Trophoblast cell (in vitro differentiated cells and primary cell): ENCODE measurements around the gene TTI1.

Experiments
- DNase-seq, 2 donors: peaks; one replicate each; pipeline ENCODE4 v3.0.0-alpha.2; 2016
- H2AFZ ChIP-seq: 2 replicates; pipeline ENCODE4 v1.6.1; 2013; ENCODE audit warnings: low read length, moderate library complexity, mild to moderate bottlenecking; ENCODE audit not compliant: insufficient read depth, poor library complexity
- H2AK5ac ChIP-seq: 2 replicates; pipeline ENCODE4 v1.6.1; 2013; ENCODE audit warnings: mild to moderate bottlenecking, low read length
- H2BK120ac ChIP-seq: 2 replicates; pipeline ENCODE4 v1.6.1; 2013; ENCODE audit warnings: low read length, mild to moderate bottlenecking, moderate library complexity; ENCODE audit not compliant: insufficient read depth, poor library complexity
- H2BK12ac ChIP-seq: 2 replicates; pipeline ENCODE4 v1.6.1; 2013; ENCODE audit warnings: mild to moderate bottlenecking, low read length, moderate library complexity
- H2BK5ac ChIP-seq: 2 replicates; pipeline ENCODE4 v1.6.1; 2013; ENCODE audit warnings: low read length, low read depth, moderate library complexity, mild to moderate bottlenecking; ENCODE audit not compliant: poor library complexity
- H3K14ac ChIP-seq: 2 replicates; pipeline ENCODE4 v1.6.1; 2013; ENCODE audit warnings: mild to moderate bottlenecking, low read length
- H3K18ac ChIP-seq: 2 replicates; pipeline ENCODE4 v1.6.1; 2013; ENCODE audit warnings: mild to moderate bottlenecking, low read length
- H3K23ac ChIP-seq: 2 replicates; pipeline ENCODE4 v1.6.1; 2013; ENCODE audit warnings: low read length
- H3K27ac ChIP-seq: 2 replicates; pipeline ENCODE4 v1.5.1; 2013; ENCODE audit warnings: low read depth, mild to moderate bottlenecking, inconsistent platforms, low read length, moderate library complexity
- H3K27me3 ChIP-seq: 2 replicates; pipeline ENCODE4 v1.6.1; 2013; ENCODE audit warnings: inconsistent platforms, mild to moderate bottlenecking, low read length, moderate library complexity; ENCODE audit not compliant: insufficient read depth
- H3K36me3 ChIP-seq, 2 experiments: 1 replicate in 1 of 2; 2 replicates in 1 of 2; pipeline ENCODE4 v1.6.1; 2013; ENCODE audit warnings: low read length in 2 of 2, mild to moderate bottlenecking in 2 of 2, moderate library complexity in 1 of 2; ENCODE audit not compliant: insufficient read depth in 2 of 2, control insufficient read depth in 1 of 2
- H3K4ac ChIP-seq: 2 replicates; pipeline ENCODE4 v1.6.1; 2013; ENCODE audit warnings: low read depth, mild to moderate bottlenecking, low read length, moderate library complexity
- H3K4me1 ChIP-seq, 2 experiments: 1 replicate in 1 of 2; 2 replicates in 1 of 2; pipeline ENCODE4 v1.6.1; 2013; ENCODE audit warnings: low read length in 2 of 2, mild to moderate bottlenecking in 2 of 2, moderate library complexity in 1 of 2; ENCODE audit not compliant: insufficient read depth in 2 of 2, control insufficient read depth in 1 of 2
- H3K4me2 ChIP-seq: 2 replicates; pipeline ENCODE4 v1.6.1; 2013; ENCODE audit warnings: inconsistent platforms, mild to moderate bottlenecking, low read length, moderate library complexity
- H3K4me3 ChIP-seq: 2 replicates; pipeline ENCODE4 v1.5.1; 2013; ENCODE audit warnings: mild to moderate bottlenecking, low read depth, low read length, inconsistent platforms
- H3K79me1 ChIP-seq: one replicate; pipeline ENCODE4 v1.6.1; 2013; ENCODE audit warnings: low read length
- H3K79me2 ChIP-seq: 2 replicates; pipeline ENCODE4 v1.6.1; 2013; ENCODE audit warnings: low read length, mild to moderate bottlenecking; ENCODE audit not compliant: control insufficient read depth, insufficient read depth, poor library complexity
- H3K9ac ChIP-seq: 2 replicates; pipeline ENCODE4 v1.6.1; 2013; ENCODE audit warnings: mild to moderate bottlenecking, low read length
- H3K9me3 ChIP-seq: 2 replicates; pipeline ENCODE4 v1.6.1; 2013; ENCODE audit warnings: low read depth, mild to moderate bottlenecking, control low read depth, inconsistent platforms, low read length; ENCODE audit not compliant: insufficient read depth
- H4K12ac ChIP-seq: 2 replicates; pipeline ENCODE4 v1.6.1; 2013; ENCODE audit warnings: low read depth, mild to moderate bottlenecking, low read length, moderate library complexity
- H4K8ac ChIP-seq: 2 replicates; pipeline ENCODE4 v1.6.1; 2013; ENCODE audit warnings: low read depth, mild to moderate bottlenecking, low read length, moderate library complexity
- H4K91ac ChIP-seq: one replicate; pipeline ENCODE4 v1.6.1; 2013; ENCODE audit warnings: low read depth, mild to moderate bottlenecking, low read length, moderate library complexity
- WGBS: extraction: QIAGEN DNeasy Blood & Tissue Kit; methylation state at CpG from one replicate; pipeline ENCODE4 v1.1.7; 2013; ENCODE audit warnings: missing lambda C conversion rate; ENCODE audit not compliant: insufficient read length, insufficient coverage; ENCODE audit errors: extremely low coverage; 5-methylcytosine and 5-hydroxymethylcytosine counted together

The TTI1 gene

DNA sequence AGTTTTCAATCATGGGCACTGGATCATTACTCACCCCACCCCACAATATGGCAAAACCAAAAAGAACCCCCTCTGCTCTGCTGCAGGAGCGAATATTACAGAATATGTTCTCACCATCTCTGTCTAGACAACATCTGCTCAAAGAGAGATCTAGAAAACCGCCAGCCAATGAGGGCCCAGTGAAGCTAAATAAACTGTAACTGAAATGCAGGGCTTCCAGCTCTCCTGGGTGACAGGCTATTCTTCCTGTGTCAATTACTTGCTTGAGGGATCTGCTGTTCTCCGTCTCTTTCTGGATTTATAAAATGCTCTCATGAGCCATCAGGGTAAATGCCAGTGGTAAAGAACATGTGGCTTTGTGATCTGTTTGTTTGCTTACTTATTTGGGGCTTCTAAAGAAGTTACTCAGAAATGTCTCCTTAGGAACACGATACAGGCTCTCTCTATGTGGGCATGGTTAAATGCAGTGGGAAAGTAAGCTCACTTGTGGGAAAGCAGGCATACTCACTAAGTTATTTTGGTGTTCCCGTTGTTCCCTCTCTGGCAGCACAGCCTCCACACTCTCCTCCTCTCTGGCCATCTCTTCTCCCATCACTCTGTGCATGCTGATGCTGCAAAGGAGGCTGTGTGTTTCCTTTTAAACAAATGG, 44.8 kb downstream of the TTI1 start:
- H2AK5ac ChIP-seq = no peak overlapping the region
- peaks cover 6 to 18% of the 10 kb centered on the region in 2 experiments for H3K36me3 ChIP-seq
- no peak overlapping the region for H2AFZ ChIP-seq
- no peak overlapping the region for H2BK12ac ChIP-seq
- H3K23ac ChIP-seq = no peak overlapping the region
- no peak overlapping the region for H3K9ac ChIP-seq
- H2BK120ac ChIP-seq = no peak overlapping the region
- no peak overlapping the region for H3K27ac ChIP-seq
- H3K4ac ChIP-seq = no peak overlapping the region
- no peak overlapping the region for H4K91ac ChIP-seq
- H3K4me2 ChIP-seq = no peak overlapping the region
- peak in 1 of 2 donors; percentile 49 for DNase-seq
- no peaks in the 10 kb centered on the region for H3K9me3 ChIP-seq
- no peak overlapping the region for H3K18ac ChIP-seq
- H3K79me1 ChIP-seq = no peaks in the 10 kb centered on the region
- no peak overlapping the region for H3K14ac ChIP-seq
- no CpG with 5 or more reads among the region's 5 CpGs for WGBS
- peaks cover 0 to 2% of the 10 kb centered on the region in 2 experiments for H3K4me1 ChIP-seq
- H4K12ac ChIP-seq = no peak overlapping the region
- H2BK5ac ChIP-seq = no peak overlapping the region
- H3K79me2 ChIP-seq = no peaks in the 10 kb centered on the region
- H3K27me3 ChIP-seq = no peaks in the 10 kb centered on the region
- H3K4me3 ChIP-seq = no peak overlapping the region
- no peak overlapping the region for H4K8ac ChIP-seq

DNA sequence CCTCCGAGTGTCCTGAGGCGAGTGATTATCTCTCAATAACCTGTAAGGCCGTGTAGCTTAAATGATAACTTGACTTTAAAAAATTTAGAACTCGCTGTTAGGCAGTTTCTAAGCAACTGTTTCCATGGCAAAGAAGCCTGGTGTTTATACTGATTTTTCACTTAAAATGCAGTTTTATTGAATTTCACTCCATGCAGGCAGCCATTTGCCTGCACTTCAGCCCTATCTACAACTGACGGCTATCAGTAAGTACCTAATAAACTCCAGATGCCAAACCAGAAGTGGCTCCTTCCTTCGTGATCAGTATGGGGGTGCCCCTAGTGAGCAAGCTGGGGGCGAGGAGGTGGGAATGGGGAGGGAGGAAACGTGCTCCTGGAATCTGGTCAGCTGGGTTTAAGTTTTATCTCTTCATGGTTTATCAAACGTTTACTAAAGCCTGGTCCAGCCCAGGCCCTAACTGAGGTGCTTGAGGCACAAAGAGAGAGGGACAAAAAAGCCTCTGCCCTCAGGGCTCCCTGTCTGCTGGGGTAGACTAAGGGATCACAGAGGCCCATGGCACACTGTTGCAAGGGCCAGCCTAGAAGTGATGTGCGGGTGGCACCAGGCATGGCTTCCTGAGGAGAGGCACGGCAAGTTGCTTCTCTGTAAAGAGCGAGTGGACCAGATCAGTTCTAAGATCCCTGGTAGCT, 45.5 kb downstream of the TTI1 start:
- H2AK5ac ChIP-seq = no peak overlapping the region
- no peak overlapping the region for H3K9ac ChIP-seq
- H2BK12ac ChIP-seq = no peak overlapping the region
- no peaks in the 10 kb centered on the region for H3K9me3 ChIP-seq
- no peak overlapping the region for H3K18ac ChIP-seq
- H4K12ac ChIP-seq = no peak overlapping the region
- H3K4me2 ChIP-seq = no peak overlapping the region
- no peak overlapping the region for H2AFZ ChIP-seq
- no peak overlapping the region for H3K4ac ChIP-seq
- H3K4me1 ChIP-seq = peaks cover 0 to 2% of the 10 kb centered on the region in 2 experiments
- H2BK120ac ChIP-seq = no peak overlapping the region
- no peak overlapping the region for H4K91ac ChIP-seq
- no peak overlapping the region for H4K8ac ChIP-seq
- H3K79me2 ChIP-seq = no peaks in the 10 kb centered on the region
- no peaks in the 10 kb centered on the region for H3K79me1 ChIP-seq
- no CpG with 5 or more reads among the region's 12 CpGs for WGBS
- no peak overlapping the region for H3K14ac ChIP-seq
- H3K27me3 ChIP-seq = no peaks in the 10 kb centered on the region
- peak in 1 of 2 donors; percentile 82 for DNase-seq
- no peak overlapping the region for H3K4me3 ChIP-seq
- H3K27ac ChIP-seq = no peak overlapping the region
- H3K23ac ChIP-seq = no peak overlapping the region
- H3K36me3 ChIP-seq = peaks cover 10 to 24% of the 10 kb centered on the region in 2 experiments
- H2BK5ac ChIP-seq = no peak overlapping the region

DNA sequence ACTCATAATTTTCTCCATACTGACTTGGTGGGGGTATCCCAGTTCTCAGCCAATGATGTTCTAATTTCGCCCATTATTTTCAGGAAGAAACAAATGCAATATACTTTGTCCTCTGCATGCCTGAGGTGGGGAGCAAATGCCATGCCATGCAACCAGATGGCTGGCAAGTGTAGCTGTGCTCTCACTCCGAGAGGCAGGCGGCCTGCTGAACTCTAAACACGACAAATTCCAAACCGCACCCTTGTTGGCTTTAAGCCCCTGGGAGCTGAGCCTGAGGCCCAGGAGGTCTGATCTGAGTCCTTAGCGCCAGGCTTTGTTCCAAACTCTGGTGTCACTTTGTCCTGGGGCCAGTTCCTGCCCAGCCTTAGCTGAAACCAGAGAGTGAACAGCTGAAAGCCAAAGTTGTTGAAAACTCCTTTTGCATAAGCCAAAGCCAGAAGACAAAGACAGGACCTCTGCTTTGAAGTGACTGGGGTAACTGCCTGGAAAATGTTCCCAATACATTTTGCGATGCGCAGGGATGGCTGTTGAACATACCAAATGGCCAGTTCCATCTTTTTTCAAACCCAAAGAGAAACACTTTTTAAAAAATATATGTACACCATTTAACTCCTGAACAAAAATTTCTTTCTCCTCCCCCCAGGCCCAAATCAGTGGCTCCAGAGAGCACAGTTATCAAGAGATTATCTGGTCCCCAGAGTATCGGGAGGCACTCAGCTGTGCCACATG, 46.2 kb downstream of the TTI1 start:
- Histone ChIP-seq H3K27me3 (no peaks in the 10 kb centered on the region), H2AFZ (no peak overlapping the region), H4K91ac (no peak overlapping the region), H3K36me3 (peaks cover 10 to 21% of the 10 kb centered on the region in 2 experiments), H2BK12ac (no peak overlapping the region), H3K4me2 (no peak overlapping the region), H3K9ac (no peak overlapping the region), H3K4ac (no peak overlapping the region), H3K79me1 (no peaks in the 10 kb centered on the region), H3K4me1 (peaks cover 0 to 2% of the 10 kb centered on the region in 2 experiments), H2BK120ac (no peak overlapping the region), H4K8ac (no peak overlapping the region), H3K14ac (no peak overlapping the region), H3K23ac (no peak overlapping the region), H3K4me3 (no peak overlapping the region), H2AK5ac (no peak overlapping the region), H3K18ac (no peak overlapping the region), H3K27ac (no peak overlapping the region), H3K9me3 (no peaks in the 10 kb centered on the region), H3K79me2 (no peaks in the 10 kb centered on the region), H4K12ac (no peak overlapping the region), H2BK5ac (no peak overlapping the region)
- WGBS = no CpG with 5 or more reads among the region's 9 CpGs
- DNase-seq = no peak

DNA sequence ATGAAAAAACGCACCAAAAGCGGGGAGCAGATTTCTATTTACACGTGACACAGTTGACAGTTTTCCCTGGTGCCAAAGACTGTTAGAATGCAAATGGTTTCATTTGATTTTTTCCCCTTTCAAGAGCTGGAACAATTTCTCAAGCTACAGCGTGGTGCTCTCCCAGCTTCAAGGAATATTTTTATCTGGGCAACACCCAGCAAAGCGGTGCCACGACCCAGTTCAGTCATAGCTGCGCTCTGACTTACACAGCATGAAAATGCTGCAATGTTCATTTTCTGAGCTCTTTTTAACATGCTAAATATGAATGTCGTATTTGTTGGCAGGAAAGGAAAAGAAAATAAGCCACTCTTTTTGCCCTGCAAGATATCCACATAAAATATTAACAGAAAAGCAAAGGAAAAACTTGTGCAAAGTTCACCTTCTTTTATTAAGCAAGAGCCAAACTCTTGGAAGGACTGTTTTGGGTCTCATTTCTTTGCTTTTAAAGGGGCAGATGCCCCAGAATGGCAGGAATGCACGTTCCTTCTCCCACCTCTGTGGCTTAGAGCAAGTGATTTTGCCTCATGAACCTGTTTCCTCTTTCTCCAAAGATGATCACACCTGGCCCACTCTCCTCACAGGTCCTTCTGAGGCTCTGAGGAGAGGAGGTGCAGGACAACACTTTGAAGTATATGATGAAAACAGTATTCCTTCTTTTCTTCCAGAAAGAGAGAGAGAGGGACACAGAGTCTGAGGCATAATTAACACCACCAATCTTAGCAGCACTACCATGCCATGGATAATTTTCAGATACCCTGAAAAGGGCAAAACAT, 47.0 kb downstream of the TTI1 start:
- no CpG with 5 or more reads among the region's 9 CpGs for WGBS
- Histone ChIP-seq H3K79me2 (no peaks in the 10 kb centered on the region), H2BK120ac (no peak overlapping the region), H3K27ac (no peak overlapping the region), H3K4me3 (no peak overlapping the region), H3K4me2 (no peak overlapping the region), H3K14ac (no peak overlapping the region), H2AFZ (no peak overlapping the region), H4K91ac (no peak overlapping the region), H2BK12ac (no peak overlapping the region), H3K23ac (no peak overlapping the region), H3K27me3 (no peaks in the 10 kb centered on the region), H3K79me1 (no peaks in the 10 kb centered on the region), H3K9me3 (no peaks in the 10 kb centered on the region), H3K4me1 (peaks cover 0 to 2% of the 10 kb centered on the region in 2 experiments), H2BK5ac (no peak overlapping the region), H4K8ac (no peak overlapping the region), H3K18ac (no peak overlapping the region), H3K36me3 (peaks cover 10 to 19% of the 10 kb centered on the region in 2 experiments), H2AK5ac (no peak overlapping the region), H4K12ac (no peak overlapping the region), H3K4ac (no peak overlapping the region), H3K9ac (no peak overlapping the region)
- no peak for DNase-seq
